Mucosa of rectum (tissue), 2 donors: ENCODE results near the gene ARSG.
A peak's percentile ranks its signal among the peaks of the same experiment; 100 is the strongest.

Experiments used
- H3K27ac ChIP-seq, 2 donors: one replicate each; pipeline ENCODE4 v1.7.0; 2013; ENCODE audit warnings: inconsistent platforms in 2 of 2, low read depth in 2 of 2, low read length in 2 of 2
- H3K27me3 ChIP-seq, 2 donors: one replicate each; pipeline ENCODE4 v1.7.0; 2013; ENCODE audit warnings: low read length in 2 of 2; ENCODE audit not compliant: control insufficient read depth in 2 of 2, insufficient read depth in 2 of 2
- H3K36me3 ChIP-seq, 2 donors: one replicate each; pipeline ENCODE4 v1.7.0; 2013; ENCODE audit warnings: low read length in 2 of 2; ENCODE audit not compliant: control insufficient read depth in 2 of 2, insufficient read depth in 2 of 2
- H3K4me1 ChIP-seq, 2 donors: one replicate each; pipeline ENCODE4 v1.7.0; 2013; ENCODE audit warnings: low read length in 2 of 2, mild to moderate bottlenecking in 1 of 2; ENCODE audit not compliant: control insufficient read depth in 2 of 2, insufficient read depth in 2 of 2
- H3K4me3 ChIP-seq, 2 donors: one replicate each; pipeline ENCODE4 v1.7.0; 2013; ENCODE audit warnings: low read length in 2 of 2
- H3K9ac ChIP-seq, 2 donors: one replicate each; pipeline ENCODE4 v1.7.0; 2013; ENCODE audit warnings: low read length in 2 of 2, low read depth in 1 of 2, mild to moderate bottlenecking in 1 of 2
- H3K9me3 ChIP-seq, 2 donors: one replicate each; pipeline ENCODE4 v1.7.0; 2013; ENCODE audit warnings: low read length in 2 of 2; ENCODE audit not compliant: control insufficient read depth in 2 of 2
- donor health status: healthy.
- donor health status: Normal muscosa, but diverticular disease.

The ARSG gene

DNA sequence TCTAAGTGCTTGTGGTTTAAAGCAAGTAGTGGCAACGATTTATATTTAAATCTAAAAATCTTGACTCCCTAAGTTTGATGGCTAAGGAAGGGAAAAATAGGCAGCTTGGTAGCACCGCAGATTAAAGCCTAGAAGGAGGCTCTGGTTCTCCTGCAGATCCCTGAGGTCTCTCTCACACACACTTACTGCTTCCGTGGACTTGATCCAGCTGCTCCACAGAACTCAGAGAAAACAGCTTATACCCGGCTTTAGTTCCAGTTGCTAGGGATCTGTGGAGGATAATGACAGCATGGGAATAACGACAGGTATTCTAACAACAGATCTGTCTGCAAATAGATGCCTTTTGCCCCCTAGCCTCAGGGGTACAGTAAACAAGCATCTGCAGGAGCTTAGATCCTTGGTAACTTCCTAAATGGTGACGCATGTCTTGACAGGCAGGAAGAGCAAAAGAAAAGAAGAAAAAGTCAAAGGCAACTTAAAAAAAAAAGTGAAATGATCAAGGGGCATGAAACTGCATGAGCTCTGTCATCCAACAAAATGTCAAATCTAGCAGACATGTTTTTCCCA, 161.5 kb downstream of the ARSG start:
- Histone ChIP-seq H3K4me1 (peaks cover 10 to 30% of the 10 kb centered on the region in 2 donors), H3K9ac (peak overlapping the region in 1 of 2 donors; percentile 25), H3K27ac (peak overlapping the region; percentile 20), H3K4me3 (no peak overlapping the region), H3K27me3 (no peaks in the 10 kb centered on the region), H3K9me3 (no peaks in the 10 kb centered on the region), H3K36me3 (peaks cover 28 to 29% of the 10 kb centered on the region in 2 donors)

DNA sequence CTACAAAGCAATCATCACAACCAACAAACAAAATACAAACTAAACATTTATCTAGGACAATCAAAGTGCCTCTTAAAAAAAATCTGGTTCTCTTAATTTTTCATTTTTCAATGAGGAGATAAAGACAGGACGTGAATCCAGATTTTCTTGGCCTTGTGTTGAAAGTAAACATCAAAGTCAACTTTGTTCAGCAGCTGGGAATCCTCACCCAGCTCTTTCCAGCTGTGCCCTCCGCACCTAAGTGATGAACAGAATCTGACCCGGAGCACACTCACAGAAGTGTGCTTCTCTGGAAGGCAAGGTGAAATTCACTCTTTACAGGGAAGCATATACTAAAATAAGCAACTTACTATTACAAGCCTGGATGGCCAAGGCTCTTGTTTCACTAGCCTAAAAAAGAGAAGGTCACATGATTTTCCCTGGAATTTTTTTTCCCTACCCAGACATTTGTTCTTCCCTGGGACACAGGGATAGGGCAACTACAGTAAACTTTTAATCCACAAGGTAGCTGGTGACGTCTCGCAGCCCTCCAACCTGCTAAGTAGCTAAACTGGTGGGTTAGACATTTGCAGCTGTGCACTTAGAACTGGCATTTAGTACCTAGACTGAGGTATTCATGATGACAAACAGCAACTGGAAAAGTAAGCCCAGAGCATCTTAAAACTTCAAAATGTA, 162.8 kb downstream of the ARSG start:
- H3K4me1 ChIP-seq = peaks cover 16 to 37% of the 10 kb centered on the region in 2 donors
- no peak overlapping the region for H3K4me3 ChIP-seq

DNA sequence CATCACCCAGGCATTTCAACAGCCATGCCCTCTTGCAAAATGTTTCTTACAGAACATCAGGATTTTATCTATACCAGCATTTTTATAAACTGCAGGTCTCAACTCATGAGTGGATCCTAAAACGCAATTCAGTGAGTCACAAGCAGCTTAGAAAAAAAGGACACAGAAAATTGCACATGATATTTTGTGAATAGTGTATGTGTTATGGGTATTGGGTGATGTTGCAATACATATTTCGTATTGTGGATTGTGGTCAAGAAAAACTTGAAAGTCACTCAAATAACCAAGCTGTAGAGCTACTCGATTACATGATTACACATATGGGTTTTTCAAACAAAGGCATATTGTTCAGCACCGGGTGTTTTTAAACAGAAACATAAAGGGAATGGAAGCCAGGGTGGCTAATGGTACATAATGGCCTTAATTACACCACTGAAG, 164.6 kb downstream of the ARSG start:
- Histone ChIP-seq H3K27ac (peak overlapping the region; percentile 96), H3K36me3 (no peaks in the 10 kb centered on the region), H3K9me3 (no peaks in the 10 kb centered on the region), H3K9ac (peak overlapping the region; percentile 87 to 88), H3K4me3 (peak overlapping the region; percentile 89 to 90), H3K27me3 (no peaks in the 10 kb centered on the region), H3K4me1 (peaks cover 18 to 39% of the 10 kb centered on the region in 2 donors)

More for the DNA sequence above, 162.8 kb downstream of the ARSG start:
- H3K36me3 ChIP-seq = peaks cover 15 to 16% of the 10 kb centered on the region in 2 donors
- H3K9me3 ChIP-seq = no peaks in the 10 kb centered on the region
- H3K27ac ChIP-seq = no peak overlapping the region
- H3K9ac ChIP-seq = no peak overlapping the region
- H3K27me3 ChIP-seq = no peaks in the 10 kb centered on the region

DNA sequence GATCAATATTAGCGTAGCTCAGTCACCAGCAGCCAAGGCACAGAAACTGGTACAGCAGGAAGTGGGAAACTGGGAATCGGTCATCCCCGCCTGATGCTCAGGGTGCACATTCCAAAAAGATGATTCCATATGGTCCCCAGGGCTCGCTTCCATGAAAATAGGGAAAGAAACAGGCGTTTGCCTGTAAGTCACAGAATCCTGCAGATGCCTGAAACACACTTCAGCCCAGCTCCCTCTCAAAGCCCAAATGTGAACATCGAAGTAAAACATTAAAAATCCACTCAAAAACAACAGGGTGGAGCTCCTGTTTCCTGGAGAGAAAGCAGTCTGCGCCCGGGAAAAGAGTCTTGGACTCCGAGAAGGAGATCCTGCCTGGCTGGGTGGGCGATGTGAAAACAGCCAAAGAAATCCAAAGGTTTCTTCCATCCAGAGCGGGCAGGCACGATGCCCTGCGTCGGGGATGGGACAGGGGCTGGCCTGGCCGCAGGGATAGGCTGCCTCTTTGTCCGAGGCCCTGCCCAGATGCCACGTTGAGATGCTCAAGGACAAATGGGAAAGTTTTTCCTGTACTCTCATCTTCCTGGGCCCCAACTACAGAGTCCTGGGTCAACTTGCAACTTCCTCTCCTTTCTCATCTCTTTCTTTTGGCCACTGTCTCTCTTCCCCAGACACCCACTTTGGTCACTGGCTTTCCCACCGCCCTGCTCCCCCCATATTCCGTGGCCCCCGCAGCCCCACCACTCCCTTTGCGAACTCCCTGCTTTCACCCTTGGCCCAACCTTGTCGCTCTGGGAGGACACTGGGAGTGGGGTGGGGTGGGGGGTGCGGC, 165.3 kb downstream of the ARSG start:
- no peaks in the 10 kb centered on the region for H3K9me3 ChIP-seq
- H3K36me3 ChIP-seq = no peaks in the 10 kb centered on the region
- peak overlapping the region; percentile 89 to 90 for H3K4me3 ChIP-seq
- H3K27ac ChIP-seq = peak overlapping the region; percentile 96
- peak overlapping the region; percentile 87 to 88 for H3K9ac ChIP-seq
- no peaks in the 10 kb centered on the region for H3K27me3 ChIP-seq
- H3K4me1 ChIP-seq = peaks cover 15 to 40% of the 10 kb centered on the region in 2 donors

DNA sequence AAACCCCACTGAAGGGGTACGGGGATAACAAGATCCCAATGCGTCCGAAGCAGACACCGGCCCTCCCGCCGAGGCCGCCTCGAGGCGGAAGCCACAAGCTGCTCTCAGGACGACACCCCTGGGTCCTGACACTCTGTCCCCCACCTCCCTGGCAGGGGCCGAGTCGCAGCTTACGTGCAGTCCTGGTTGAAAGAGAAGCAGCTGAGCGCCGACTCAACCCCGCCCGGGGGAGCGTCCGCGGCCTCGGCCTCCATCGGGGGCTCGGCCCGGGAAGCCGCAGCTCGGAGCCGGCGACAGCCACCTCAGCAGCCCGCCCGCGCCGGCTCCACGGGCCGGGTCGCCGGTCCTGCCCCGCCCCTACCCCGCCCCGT, 165.9 kb downstream of the ARSG start, which contains the start of gene WIPI1:
Gene WIPI1 (minus strand): TSS at position 329 of the 371 bp plus-strand sequence. CDS start 75 bp downstream, at position 254.
- H3K4me3 ChIP-seq = peak within 1 kb of the TSS; percentile 89 to 90
- H3K9me3 ChIP-seq = no peaks in the 10 kb centered on the region
- peaks cover 14 to 40% of the 10 kb centered on the region in 2 donors for H3K4me1 ChIP-seq
- no peaks in the 10 kb centered on the region for H3K27me3 ChIP-seq
- peak within 1 kb of the TSS; percentile 87 to 88 for H3K9ac ChIP-seq
- peak within 1 kb of the TSS; percentile 96 for H3K27ac ChIP-seq
- H3K36me3 ChIP-seq = no peaks in the 10 kb centered on the region

DNA sequence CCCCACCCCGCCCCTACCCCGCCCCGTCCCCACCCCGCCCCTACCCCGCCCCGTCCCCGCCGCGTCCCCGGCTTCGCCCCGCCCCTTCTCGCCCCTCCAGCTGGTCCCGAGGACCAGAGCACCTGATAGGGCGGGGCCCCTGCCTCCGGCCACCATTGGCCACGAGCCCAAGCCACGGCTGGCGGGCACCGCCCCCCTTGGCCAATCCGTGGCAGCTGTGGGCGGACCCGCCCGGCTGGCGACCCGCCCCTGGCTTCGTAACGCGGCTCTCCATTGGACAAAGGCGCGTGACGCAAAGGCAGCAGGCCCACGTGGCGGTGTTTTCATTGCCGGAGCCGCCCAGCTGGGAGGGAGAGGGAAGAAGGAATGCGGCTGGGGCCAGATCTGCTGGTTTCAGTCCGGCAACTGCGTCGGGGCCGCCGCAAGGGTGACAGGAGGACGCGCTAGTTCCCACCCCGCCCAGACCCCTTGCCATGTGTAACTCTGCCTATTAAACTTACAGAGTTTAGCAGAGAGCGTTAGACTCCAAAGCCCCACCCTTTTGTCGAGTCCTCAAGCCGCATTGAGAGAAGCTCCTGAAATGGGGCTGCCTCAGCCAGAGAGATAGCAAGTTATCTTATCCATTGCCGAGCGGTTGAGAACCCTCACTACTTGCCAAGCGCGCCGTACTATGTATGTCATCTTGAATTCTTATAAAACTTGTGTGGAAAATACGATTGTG, 166.4 kb downstream of the ARSG start:
- H3K4me1 ChIP-seq = peaks cover 17 to 40% of the 10 kb centered on the region in 2 donors
- H3K36me3 ChIP-seq = no peaks in the 10 kb centered on the region
- H3K4me3 ChIP-seq = peak overlapping the region; percentile 66 to 78
- no peaks in the 10 kb centered on the region for H3K9me3 ChIP-seq
- H3K9ac ChIP-seq = peak overlapping the region; percentile 77 to 82
- H3K27me3 ChIP-seq = no peaks in the 10 kb centered on the region
- peak overlapping the region; percentile 85 to 90 for H3K27ac ChIP-seq

DNA sequence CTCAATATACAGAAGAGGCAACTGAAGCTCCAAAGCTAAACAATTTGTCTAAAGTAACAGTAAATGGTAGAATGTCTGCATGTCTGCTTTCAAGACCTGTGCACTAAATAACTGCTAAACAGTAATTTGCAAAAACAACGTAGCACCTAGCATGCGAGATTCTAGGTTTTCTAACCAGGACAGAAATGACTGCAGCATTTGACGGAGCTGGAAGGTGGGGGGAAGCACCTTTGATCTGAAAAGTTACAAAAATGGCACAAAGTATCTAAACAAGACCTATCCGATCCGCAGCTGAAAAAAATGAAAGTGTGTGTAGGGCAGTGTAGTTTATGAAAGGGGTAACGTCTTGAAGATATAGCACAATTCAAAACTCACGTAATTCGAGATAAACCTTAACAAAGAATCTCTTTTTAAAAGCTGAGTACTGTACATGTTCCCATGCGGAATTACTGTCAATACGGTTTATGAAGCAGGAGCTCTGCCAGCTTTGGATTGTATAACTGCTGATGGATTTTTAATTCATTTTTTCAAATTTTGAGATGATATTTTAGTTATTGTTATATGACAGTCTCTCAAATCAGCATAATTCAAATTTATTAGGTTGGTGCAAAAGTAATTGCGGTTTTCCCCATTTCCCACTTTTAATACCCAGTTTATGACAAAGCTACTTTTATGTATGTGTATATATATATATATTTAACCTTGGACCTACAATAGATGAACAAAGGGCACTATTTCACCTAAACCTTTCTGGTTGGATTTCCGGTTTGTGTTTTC, 167.2 kb downstream of the ARSG start:
- no peaks in the 10 kb centered on the region for H3K9me3 ChIP-seq
- H3K36me3 ChIP-seq = no peaks in the 10 kb centered on the region
- H3K27me3 ChIP-seq = no peaks in the 10 kb centered on the region
- H3K9ac ChIP-seq = peak overlapping the region; percentile 77 to 82
- H3K4me3 ChIP-seq = peak overlapping the region; percentile 66 to 78
- H3K27ac ChIP-seq = peak overlapping the region; percentile 85 to 90
- H3K4me1 ChIP-seq = peaks cover 20 to 38% of the 10 kb centered on the region in 2 donors

DNA sequence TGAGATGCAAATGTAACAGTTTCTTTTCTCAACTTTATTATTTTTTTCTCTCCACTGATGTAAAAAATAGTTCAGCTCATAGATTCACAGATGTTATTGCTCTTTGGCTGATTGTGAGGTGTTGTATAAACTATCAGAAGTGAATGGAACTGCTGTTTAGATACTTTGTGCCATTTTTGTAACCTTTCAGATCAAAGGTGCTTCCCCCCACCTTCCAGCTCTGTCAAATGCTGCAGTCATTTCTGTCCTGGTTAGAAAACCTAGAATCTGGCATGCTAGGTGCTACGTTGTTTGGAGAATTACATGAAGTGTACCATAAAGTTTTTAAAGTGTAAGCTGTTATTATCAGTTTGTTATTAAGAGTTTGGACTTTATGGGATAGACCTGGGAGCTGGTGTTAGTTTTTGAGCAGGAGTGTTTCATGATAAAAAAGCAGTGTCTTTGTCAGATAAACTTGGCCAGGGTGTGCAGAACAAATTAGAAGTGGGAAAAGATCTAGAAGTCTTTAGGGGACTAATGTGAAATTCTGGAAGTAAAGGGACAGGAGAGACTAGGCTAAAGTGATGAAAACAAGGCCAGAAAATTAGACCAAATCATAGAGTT, 167.8 kb downstream of the ARSG start:
- Histone ChIP-seq H3K36me3 (no peaks in the 10 kb centered on the region), H3K4me1 (peaks cover 20 to 36% of the 10 kb centered on the region in 2 donors), H3K27me3 (no peaks in the 10 kb centered on the region), H3K4me3 (no peak overlapping the region), H3K27ac (peak overlapping the region in 1 of 2 donors; percentile 59), H3K9ac (no peak overlapping the region), H3K9me3 (no peaks in the 10 kb centered on the region)

DNA sequence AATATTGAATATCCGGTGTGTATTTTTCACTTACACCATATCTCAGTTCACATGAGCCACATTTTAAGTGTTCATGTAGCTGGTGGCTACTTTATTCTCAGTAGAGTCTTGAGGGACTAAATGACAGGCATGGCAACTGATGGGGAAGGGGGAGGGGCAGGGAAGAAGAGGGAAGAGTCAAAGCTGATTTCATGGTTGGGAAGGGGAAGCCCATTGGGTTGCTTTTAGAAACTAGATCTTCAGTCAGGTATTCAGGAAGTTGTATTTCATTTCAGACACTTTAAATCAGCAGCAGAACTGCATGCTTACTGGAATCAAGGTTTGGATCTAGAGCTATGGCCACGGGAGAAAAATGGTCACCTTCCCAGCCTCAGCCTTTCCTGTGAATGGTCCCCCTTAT, 168.9 kb downstream of the ARSG start:
- Histone ChIP-seq H3K4me1 (peaks cover 20 to 33% of the 10 kb centered on the region in 2 donors), H3K4me3 (no peak overlapping the region), H3K27ac (peak overlapping the region in 1 of 2 donors; percentile 32), H3K9ac (no peak overlapping the region), H3K9me3 (no peaks in the 10 kb centered on the region), H3K27me3 (no peaks in the 10 kb centered on the region), H3K36me3 (no peaks in the 10 kb centered on the region)
